Daoy (cell line): Measurements from ENCODE around the gene GGCX. TPM values are rescaled to one million over a fixed set of nuclear protein-coding genes. Genes with fewer than 3 reads are reported as not detected.
A peak's percentile ranks its signal among the peaks of the same experiment; 100 is the strongest.

Experiments
- DNase-seq: peaks from one replicate; pipeline ENCODE4 v3.0.0-alpha.2; 2015; ENCODE audit warnings: low read depth
- total RNA-seq: library from RNA; depleted of rRNA; stranded (reverse); fragments of >200 nt; shearing (Covaris generic); gene quantifications from 2 replicates; pipeline ENCODE4 v1.2.3, GENCODE V29; 2014; rRNA removed

GGCX gene
- total RNA-seq, 1 experiment from 2014 or later, result 60.0 TPM

- no peak for DNase-seq
These were observed 44.5 kb downstream of the GGCX start for GRCh38 chr2:85516653-85517389.

- no peak for DNase-seq
These were observed 47.0 kb downstream of the GGCX start for GRCh38 chr2:85514323-85514722.

GRCh38 chr2:85511008-85511811 lies 50.1 kb downstream of the GGCX start:
- no peak for DNase-seq

GRCh38 chr2:85506768-85507181 lies 54.5 kb downstream of the GGCX start:
- no peak for DNase-seq

- DNase-seq, result no peak
These were observed 55.6 kb downstream of the GGCX start for GRCh38 chr2:85505551-85506238.

GRCh38 chr2:85504778-85505261 lies 56.5 kb downstream of the GGCX start:
- peak; percentile 97 for DNase-seq

GRCh38 chr2:85503851-85504777 lies 57.2 kb downstream of the GGCX start:
- DNase-seq, result peak; percentile 55

GRCh38 chr2:85503168-85503850 lies 58.0 kb downstream of the GGCX start:
- DNase-seq, result no peak

- no peak for DNase-seq
These were observed 58.6 kb downstream of the GGCX start for GRCh38 chr2:85502720-85503119.

- DNase-seq, result peak; percentile 51
These were observed 60.0 kb downstream of the GGCX start for GRCh38 chr2:85501248-85501647.

- no peak for DNase-seq
These were observed 63.2 kb downstream of the GGCX start for GRCh38 chr2:85497944-85498630.

GRCh38 chr2:85496436-85496835 lies 64.9 kb downstream of the GGCX start:
- DNase-seq, result no peak

Other genes with a start within 250 kb of the GGCX start
- 43.7 and 55.3 TPM in 2 replicates for gene TGOLN2, start 233.5 kb downstream of the GGCX start, total RNA-seq
- gene RETSAT, start 207.0 kb downstream of the GGCX start, total RNA-seq, result 11.4 and 18.8 TPM in 2 replicates
- 7.5 and 8.5 TPM in 2 replicates for gene ELMOD3, start 206.7 kb downstream of the GGCX start, total RNA-seq
- 123 and 141 TPM in 2 replicates for gene CAPG, start 151.1 kb downstream of the GGCX start, total RNA-seq
- gene SH2D6, start 142.8 kb downstream of the GGCX start, total RNA-seq, result 0.34 TPM in 1 of 2 replicates, not detected in the other
- 55.8 and 63.8 TPM in 2 replicates for gene MAT2A, start 22.3 kb downstream of the GGCX start, total RNA-seq
- gene VAMP8, start 16.1 kb upstream of the GGCX start, total RNA-seq, result 6.0 and 9.8 TPM in 2 replicates
- 2.1 and 2.6 TPM in 2 replicates for gene VAMP5, start 22.9 kb upstream of the GGCX start, total RNA-seq
- 314 and 360 TPM in 2 replicates for gene RNF181, start 34.3 kb upstream of the GGCX start, total RNA-seq
- 0.65 and 4.0 TPM in 2 replicates for gene TMEM150A, start 41.2 kb upstream of the GGCX start, total RNA-seq
- 9.4 and 20.0 TPM in 2 replicates for gene C2orf68, start 50.6 kb upstream of the GGCX start, total RNA-seq
- 87.5 and 123 TPM in 2 replicates for gene USP39, start 54.7 kb upstream of the GGCX start, total RNA-seq
- gene SFTPB, start 106.7 kb upstream of the GGCX start, total RNA-seq, result not detected in 2 replicates
- gene GNLY, start 132.9 kb upstream of the GGCX start, total RNA-seq, result not detected in 2 replicates
- 10.0 and 17.7 TPM in 2 replicates for gene ATOH8, start 192.5 kb upstream of the GGCX start, total RNA-seq